NCI-H82 (cell line): Measurements from ENCODE around the gene HMX1.

ENCODE experiments used
- DNase-seq: peaks from one replicate; lab custom pipeline; 2025; lab: John Stamatoyannopoulos, UW

Gene HMX1

GRCh38 chr4:8871417-8872401 lies at the start of gene HMX1:
HMX1 (minus strand) TSS chr4:8871839; CDS start chr4:8871614, 225 bp downstream.
- DNase-seq: peak; percentile 4

- no peak for DNase-seq
Measured at GRCh38 chr4:8920969-8921368, 49.3 kb upstream of the HMX1 start.

GRCh38 chr4:8920289-8920965 lies 48.8 kb upstream of the HMX1 start:
- no peak for DNase-seq

GRCh38 chr4:8919651-8920288 lies 48.1 kb upstream of the HMX1 start:
- no peak for DNase-seq

GRCh38 chr4:8917868-8918783 lies 46.5 kb upstream of the HMX1 start:
- peak; percentile 58 for DNase-seq

GRCh38 chr4:8917321-8917811 lies 45.7 kb upstream of the HMX1 start:
- no peak for DNase-seq

- no peak for DNase-seq
Measured at GRCh38 chr4:8916906-8917305, 45.3 kb upstream of the HMX1 start.

GRCh38 chr4:8916351-8916885 lies 44.8 kb upstream of the HMX1 start:
- no peak for DNase-seq

GRCh38 chr4:8915201-8916200 lies 43.9 kb upstream of the HMX1 start:
- no peak for DNase-seq

- no peak for DNase-seq
Measured at GRCh38 chr4:8914461-8915171, 43.0 kb upstream of the HMX1 start.

GRCh38 chr4:8913858-8914460 lies 42.3 kb upstream of the HMX1 start:
- DNase-seq: no peak

GRCh38 chr4:8913121-8913857 lies 41.6 kb upstream of the HMX1 start:
- no peak for DNase-seq

GRCh38 chr4:8912506-8912905 lies 40.9 kb upstream of the HMX1 start:
- no peak for DNase-seq

GRCh38 chr4:8912089-8912455 lies 40.4 kb upstream of the HMX1 start:
- no peak for DNase-seq

- DNase-seq: no peak
Measured at GRCh38 chr4:8911316-8912088, 39.9 kb upstream of the HMX1 start.

- DNase-seq: no peak
Measured at GRCh38 chr4:8910822-8911315, 39.2 kb upstream of the HMX1 start.
